Activated CD8-positive, alpha-beta T cell treated with anti-CD3 and anti-CD28 coated beads for 36 hours (primary cell): ENCODE measurements around the gene ACSL1. TPM values are rescaled to one million over a fixed set of nuclear protein-coding genes. Genes with fewer than 3 reads are reported as not detected.

Experiments used
- ATAC-seq: fragments of 200-7000 bp; cut with Tn5 transposase; one replicate; pipeline ENCODE4 v1.10.0; 2021; ENCODE audit warnings: mild to moderate bottlenecking, moderate library complexity
- CTCF ChIA-PET: fragments of 350-600 bp; sonication (Branson Sonifier 250); formaldehyde crosslinking; loops from one replicate; lab custom pipeline; 2021; ENCODE audit warnings: antibody characterized with exemption; lab: Charles Lee
- POLR2A ChIA-PET: fragments of 350-600 bp; sonication (Branson Sonifier 250); formaldehyde crosslinking; loops from one replicate; lab custom pipeline; 2021; ENCODE audit warnings: antibody characterized with exemption; lab: Charles Lee
- DNase-seq: peaks from one replicate; pipeline ENCODE4 v3.0.0-alpha.2; 2020
- H3K27ac Mint-ChIP-seq: one replicate; pipeline ENCODE4 v1.8.0; 2021; ENCODE audit warnings: mild to moderate bottlenecking, mixed read lengths
- H3K27me3 Mint-ChIP-seq: one replicate; pipeline ENCODE4 v1.8.0; 2021; ENCODE audit warnings: mixed read lengths
- H3K36me3 Mint-ChIP-seq: one replicate; pipeline ENCODE4 v1.8.0; 2021; ENCODE audit warnings: low read depth, mixed read lengths
- H3K4me1 Mint-ChIP-seq: one replicate; pipeline ENCODE4 v1.8.0; 2021; ENCODE audit warnings: low read depth, mixed read lengths
- H3K4me3 Mint-ChIP-seq: one replicate; pipeline ENCODE4 v1.8.0; 2021; ENCODE audit warnings: mild to moderate bottlenecking, moderate library complexity, mixed read lengths
- H3K9me3 Mint-ChIP-seq: one replicate; pipeline ENCODE4 v1.8.0; 2021; ENCODE audit warnings: mixed read lengths
- intact Hi-C: fragments of 100-400 bp; cut with micrococcal nuclease; formaldehyde crosslinking; loops from one replicate; pipeline ENCODE4 v1.10.0; 2022
- total RNA-seq, 2 experiments: library from RNA; stranded (reverse); gene quantifications; one replicate each; pipeline ENCODE4 v1.2.3, GENCODE V29; 2021
- TF ChIP-seq, protein P1 (sequence below): fragments of 200-600 bp; IDR thresholded peaks from one replicate; pipeline ENCODE4 v1.8.0; 2022; ENCODE audit warnings: antibody characterized with exemption, mild to moderate bottlenecking

The ACSL1 gene
- total RNA-seq, 2 experiments from 2014 or later = 12.8 to 13.1 TPM

- Mint-ChIP-seq H3K4me3 (no peak overlapping the region), H3K27ac (no peak overlapping the region), H3K36me3 (no peaks in the 10 kb centered on the region), H3K4me1 (peaks cover 21% of the 10 kb centered on the region), H3K27me3 (no peaks in the 10 kb centered on the region), H3K9me3 (no peaks in the 10 kb centered on the region)
- ATAC-seq (peak; percentile 41), DNase-seq (peak; percentile 42)
- CTCF ChIA-PET = no interaction called here
- intact Hi-C loops = no loop called here
- POLR2A ChIA-PET = interaction anchor here (1.0 to 1.8 kb wide), 2 partner anchors 14 to 78 kb away, joined by 3 to 4 read pairs; no protein-coding TSS in a partner anchor
- TF ChIP-seq, protein P1, sequence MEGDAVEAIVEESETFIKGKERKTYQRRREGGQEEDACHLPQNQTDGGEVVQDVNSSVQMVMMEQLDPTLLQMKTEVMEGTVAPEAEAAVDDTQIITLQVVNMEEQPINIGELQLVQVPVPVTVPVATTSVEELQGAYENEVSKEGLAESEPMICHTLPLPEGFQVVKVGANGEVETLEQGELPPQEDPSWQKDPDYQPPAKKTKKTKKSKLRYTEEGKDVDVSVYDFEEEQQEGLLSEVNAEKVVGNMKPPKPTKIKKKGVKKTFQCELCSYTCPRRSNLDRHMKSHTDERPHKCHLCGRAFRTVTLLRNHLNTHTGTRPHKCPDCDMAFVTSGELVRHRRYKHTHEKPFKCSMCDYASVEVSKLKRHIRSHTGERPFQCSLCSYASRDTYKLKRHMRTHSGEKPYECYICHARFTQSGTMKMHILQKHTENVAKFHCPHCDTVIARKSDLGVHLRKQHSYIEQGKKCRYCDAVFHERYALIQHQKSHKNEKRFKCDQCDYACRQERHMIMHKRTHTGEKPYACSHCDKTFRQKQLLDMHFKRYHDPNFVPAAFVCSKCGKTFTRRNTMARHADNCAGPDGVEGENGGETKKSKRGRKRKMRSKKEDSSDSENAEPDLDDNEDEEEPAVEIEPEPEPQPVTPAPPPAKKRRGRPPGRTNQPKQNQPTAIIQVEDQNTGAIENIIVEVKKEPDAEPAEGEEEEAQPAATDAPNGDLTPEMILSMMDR = no peak
These were observed 15.0 kb downstream of the ACSL1 start for GRCh38 chr4:184810720-184811119.

DNA sequence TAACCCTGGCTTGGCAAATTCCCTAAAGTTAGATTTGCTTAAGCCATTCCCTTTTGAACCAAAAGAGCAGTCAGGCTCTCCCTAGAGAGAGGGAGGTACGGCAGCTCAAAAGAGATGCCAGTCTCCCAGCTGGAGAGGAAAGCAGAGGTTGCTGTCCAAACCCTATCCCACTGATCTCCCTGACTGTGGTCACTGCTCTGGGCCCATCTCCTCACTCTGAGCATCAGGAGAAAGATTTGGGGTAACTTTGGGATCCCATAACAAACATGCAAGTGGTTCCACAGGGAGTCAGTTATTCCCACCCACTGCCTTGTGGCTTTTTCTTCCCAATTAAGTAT is 17.1 kb downstream of the ACSL1 start:
- DNase-seq = no peak
- no peaks in the 10 kb centered on the region for H3K27me3 Mint-ChIP-seq
- intact Hi-C loops = no loop called here
- H3K4me1 Mint-ChIP-seq = peaks cover 9% of the 10 kb centered on the region
- TF ChIP-seq, protein P1 = no peak
- ChIA-PET POLR2A (no interaction called here), CTCF (no interaction called here)
- H3K27ac Mint-ChIP-seq = no peak overlapping the region
- ATAC-seq = no peak
- H3K4me3 Mint-ChIP-seq = no peak overlapping the region
- no peaks in the 10 kb centered on the region for H3K9me3 Mint-ChIP-seq
- H3K36me3 Mint-ChIP-seq = no peaks in the 10 kb centered on the region

- H3K36me3 Mint-ChIP-seq = no peaks in the 10 kb centered on the region
- intact Hi-C loops = no loop called here
- no peak overlapping the region for H3K27ac Mint-ChIP-seq
- ATAC-seq (no peak), DNase-seq (no peak)
- no peaks in the 10 kb centered on the region for H3K27me3 Mint-ChIP-seq
- POLR2A ChIA-PET = interaction anchor here (0.9 kb wide), 1 partner anchor 316 kb away, joined by 3 read pairs; no protein-coding TSS in a partner anchor
- H3K4me1 Mint-ChIP-seq = peaks cover 9% of the 10 kb centered on the region
- CTCF ChIA-PET = no interaction called here
- H3K9me3 Mint-ChIP-seq = no peaks in the 10 kb centered on the region
- no peak overlapping the region for H3K4me3 Mint-ChIP-seq
- TF ChIP-seq, protein P1 = no peak
These were observed 17.7 kb downstream of the ACSL1 start for GRCh38 chr4:184807797-184808712.

DNA sequence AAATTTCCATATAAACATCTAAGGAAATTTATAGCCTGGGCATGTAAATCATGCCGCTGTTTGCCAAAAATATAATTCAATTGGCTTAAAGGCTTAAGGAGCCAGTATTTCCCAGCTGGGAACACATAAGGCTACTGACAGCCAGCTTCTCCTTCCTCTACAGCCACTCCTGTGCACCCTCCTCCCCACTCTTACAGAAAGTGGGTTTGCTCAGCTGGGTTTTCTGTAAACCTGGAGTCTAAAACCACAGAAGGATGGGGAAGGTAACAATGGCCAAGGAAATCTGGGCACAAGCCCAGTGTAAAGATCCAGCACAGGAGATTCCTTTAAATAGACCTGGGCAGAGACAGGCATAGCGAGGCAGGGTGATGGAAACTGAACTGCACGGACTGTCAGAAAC is 18.5 kb downstream of the ACSL1 start:
- Mint-ChIP-seq H3K4me1 (peaks cover 9% of the 10 kb centered on the region), H3K27me3 (no peaks in the 10 kb centered on the region), H3K27ac (no peak overlapping the region), H3K9me3 (no peaks in the 10 kb centered on the region), H3K4me3 (no peak overlapping the region), H3K36me3 (no peaks in the 10 kb centered on the region)
- ATAC-seq = no peak
- no peak for DNase-seq
- ChIA-PET CTCF (no interaction called here), POLR2A (interaction anchor here (0.9 kb wide), 1 partner anchor 315 kb away, joined by 3 read pairs; no protein-coding TSS in a partner anchor)
- intact Hi-C loops = no loop called here
- TF ChIP-seq, protein P1 = no peak

DNA sequence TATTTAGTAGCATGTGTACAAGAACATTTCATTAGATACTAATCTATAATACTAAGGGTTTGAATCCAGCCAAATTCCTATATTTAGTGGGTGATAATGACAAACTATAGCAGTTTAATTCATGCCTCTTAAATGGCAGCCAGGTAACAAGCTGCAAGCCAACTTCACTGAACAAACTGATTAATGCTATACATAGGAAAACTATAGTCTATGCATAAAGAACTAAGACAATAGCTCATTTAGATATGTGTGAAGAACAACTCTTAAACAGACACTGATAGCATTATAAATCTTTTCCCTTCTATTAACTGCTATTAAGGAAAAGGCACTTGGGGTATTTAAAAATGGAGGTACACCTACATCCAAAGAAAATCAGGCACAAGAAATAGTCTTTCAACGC is 19.1 kb downstream of the ACSL1 start:
- Mint-ChIP-seq H3K4me1 (peaks cover 9% of the 10 kb centered on the region), H3K27me3 (no peaks in the 10 kb centered on the region), H3K9me3 (no peaks in the 10 kb centered on the region), H3K4me3 (no peak overlapping the region), H3K36me3 (no peaks in the 10 kb centered on the region), H3K27ac (no peak overlapping the region)
- TF ChIP-seq, protein P1 = no peak
- intact Hi-C loops = no loop called here
- POLR2A ChIA-PET = interaction anchor here (0.7 kb wide), 1 partner anchor 219 kb away, joined by 3 read pairs; no protein-coding TSS in a partner anchor
- DNase-seq = no peak
- no peak for ATAC-seq
- CTCF ChIA-PET = no interaction called here
